HK-2 (cell line): ENCODE measurements around the gene CMTM2.
"Not testable (repeated sequence)": the region's sequence is repeated elsewhere in the genome, so short reads cannot be mapped to it uniquely, and the experiment has no call there.

Experiments
- DNase-seq: peaks from one replicate; pipeline ENCODE4 v3.0.0-alpha.2; 2018; ENCODE audit not compliant: unreplicated experiment

Gene CMTM2

GRCh38 chr16:66552286-66553177 is 26.7 kb upstream of the CMTM2 start, which contains the start of gene CKLF:
CKLF (plus strand) TSS chr16:66552576; CDS start chr16:66552716, 140 bp downstream.
- DNase-seq = peak; percentile 95

- no peak for DNase-seq
Observed at GRCh38 chr16:66553223-66553622, 26.0 kb upstream of the CMTM2 start.

- DNase-seq = no peak
Observed at GRCh38 chr16:66554021-66554420, 25.2 kb upstream of the CMTM2 start.

GRCh38 chr16:66554495-66554894 is 24.8 kb upstream of the CMTM2 start:
- no peak for DNase-seq

GRCh38 chr16:66560107-66560506 is 19.2 kb upstream of the CMTM2 start:
- DNase-seq = no peak

GRCh38 chr16:66561381-66562080 is 17.7 kb upstream of the CMTM2 start:
- DNase-seq = no peak

- DNase-seq = no peak
Observed at GRCh38 chr16:66562409-66562808, 16.9 kb upstream of the CMTM2 start.

- DNase-seq = no peak
Observed at GRCh38 chr16:66562986-66563385, 16.3 kb upstream of the CMTM2 start.

GRCh38 chr16:66563574-66564334 is 15.5 kb upstream of the CMTM2 start:
- no peak for DNase-seq

- DNase-seq = no peak
Observed at GRCh38 chr16:66566051-66566901, 13.0 kb upstream of the CMTM2 start, which contains the start of gene CMTM1. CMTM1 (plus strand) TSS chr16:66566439; CDS start chr16:66566514, 75 bp downstream.

GRCh38 chr16:66567270-66567669 is 12.0 kb upstream of the CMTM2 start:
- not testable (repeated sequence) for DNase-seq

GRCh38 chr16:66568355-66568754 is 10.9 kb upstream of the CMTM2 start:
- no peak for DNase-seq

- no peak for DNase-seq
Observed at GRCh38 chr16:66569131-66569530, 10.1 kb upstream of the CMTM2 start.

- no peak for DNase-seq
Observed at GRCh38 chr16:66569827-66570405, 9.3 kb upstream of the CMTM2 start.

- DNase-seq = no peak
Observed at GRCh38 chr16:66572356-66572755, 6.9 kb upstream of the CMTM2 start.

- no peak for DNase-seq
Observed at GRCh38 chr16:66574081-66574480, 5.2 kb upstream of the CMTM2 start.

- no peak for DNase-seq
Observed at GRCh38 chr16:66574531-66574930, 4.7 kb upstream of the CMTM2 start.

- DNase-seq = no peak
Observed at GRCh38 chr16:66575060-66575459, 4.2 kb upstream of the CMTM2 start.

GRCh38 chr16:66576296-66576695 is 3.0 kb upstream of the CMTM2 start:
- DNase-seq = no peak

GRCh38 chr16:66580605-66581209 is 1.4 kb downstream of the CMTM2 start:
- no peak for DNase-seq
